ENCODE results near the gene CCDC9B.

DNA sequence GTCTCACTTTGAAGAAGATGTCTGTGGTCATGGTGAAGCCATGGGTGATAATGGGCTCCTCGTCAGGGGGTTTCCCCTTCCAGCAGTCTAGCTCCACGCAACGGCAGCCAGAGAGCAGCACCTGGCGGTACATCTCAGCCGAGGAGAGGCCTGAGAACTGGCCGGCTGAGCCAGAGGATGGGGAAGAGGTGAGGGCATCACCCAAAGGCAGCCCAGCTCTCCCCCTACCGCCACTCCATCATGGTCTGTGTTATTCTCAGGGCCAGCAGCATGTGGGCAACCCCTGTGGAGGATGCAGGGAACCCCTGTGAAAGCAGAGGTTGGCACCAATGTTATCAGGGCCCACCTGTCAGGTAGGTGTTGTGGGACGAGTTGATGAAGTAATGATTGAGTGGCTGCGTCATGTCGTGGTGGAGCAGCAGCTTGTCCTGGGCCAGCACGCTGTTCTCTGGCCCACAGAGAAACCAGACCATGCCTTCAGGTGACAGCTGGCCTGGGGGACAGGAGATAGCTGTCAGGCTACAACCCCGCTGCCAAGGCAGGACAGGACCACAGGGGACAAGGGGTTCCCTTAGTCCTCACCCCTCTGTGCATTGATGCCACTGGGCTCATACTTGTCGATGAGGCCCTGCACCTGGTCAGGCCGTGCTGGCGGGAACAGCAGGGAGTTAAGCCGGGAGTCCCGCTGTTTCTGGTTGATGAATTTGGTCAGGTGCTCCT, 42.4 kb downstream of the CCDC9B start:
- TF ChIP-seq, protein P1, sequence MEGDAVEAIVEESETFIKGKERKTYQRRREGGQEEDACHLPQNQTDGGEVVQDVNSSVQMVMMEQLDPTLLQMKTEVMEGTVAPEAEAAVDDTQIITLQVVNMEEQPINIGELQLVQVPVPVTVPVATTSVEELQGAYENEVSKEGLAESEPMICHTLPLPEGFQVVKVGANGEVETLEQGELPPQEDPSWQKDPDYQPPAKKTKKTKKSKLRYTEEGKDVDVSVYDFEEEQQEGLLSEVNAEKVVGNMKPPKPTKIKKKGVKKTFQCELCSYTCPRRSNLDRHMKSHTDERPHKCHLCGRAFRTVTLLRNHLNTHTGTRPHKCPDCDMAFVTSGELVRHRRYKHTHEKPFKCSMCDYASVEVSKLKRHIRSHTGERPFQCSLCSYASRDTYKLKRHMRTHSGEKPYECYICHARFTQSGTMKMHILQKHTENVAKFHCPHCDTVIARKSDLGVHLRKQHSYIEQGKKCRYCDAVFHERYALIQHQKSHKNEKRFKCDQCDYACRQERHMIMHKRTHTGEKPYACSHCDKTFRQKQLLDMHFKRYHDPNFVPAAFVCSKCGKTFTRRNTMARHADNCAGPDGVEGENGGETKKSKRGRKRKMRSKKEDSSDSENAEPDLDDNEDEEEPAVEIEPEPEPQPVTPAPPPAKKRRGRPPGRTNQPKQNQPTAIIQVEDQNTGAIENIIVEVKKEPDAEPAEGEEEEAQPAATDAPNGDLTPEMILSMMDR (conservative IDR thresholded peaks at IDR 0.05; ENCODE audit: low read depth, low read length), result no peak
- no peak for TF ChIP-seq EZH2 (IDR thresholded peaks at IDR 0.05; ENCODE audit: low read length, unreplicated experiment)
